ENCODE results near the gene PTPRN2. TPM values are rescaled to one million over a fixed set of nuclear protein-coding genes. Genes with fewer than 3 reads are reported as not detected.

PTPRN2 gene
- total and polyA plus RNA-seq, 2 donors (not counting 1 experiment from before 2014, with no cell fraction given): 0.54 to 1.2 TPM

DNA sequence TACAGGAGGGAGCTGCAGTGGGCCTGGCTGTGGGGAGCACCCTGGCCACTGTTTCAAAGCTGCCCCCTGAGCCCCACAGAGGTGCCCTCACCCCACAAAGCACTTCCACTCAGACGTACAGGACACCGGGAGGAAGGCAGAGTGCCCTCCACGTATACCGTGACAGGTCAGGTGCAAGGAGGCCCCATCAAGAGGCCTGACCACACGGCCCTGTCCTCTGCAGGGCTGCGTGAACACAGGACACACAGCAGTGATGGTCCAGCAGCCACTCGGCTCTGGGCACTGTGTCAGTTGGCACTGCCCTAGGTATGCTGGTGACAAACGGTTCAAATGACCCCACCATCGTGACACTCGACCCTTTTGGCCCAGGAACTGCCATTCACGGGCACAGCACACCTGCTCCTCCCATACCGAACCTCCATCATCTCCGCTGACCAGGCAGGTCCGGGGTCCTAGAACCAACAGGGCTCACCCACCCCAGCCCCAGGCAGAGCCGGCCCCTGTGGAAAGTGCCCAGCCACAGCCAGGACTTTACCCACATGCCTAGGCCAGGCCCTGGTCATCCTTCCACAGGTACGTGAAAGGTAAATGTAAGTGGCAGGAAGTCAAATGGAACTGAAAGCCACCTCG, 560.9 kb downstream of the PTPRN2 start:
- Histone ChIP-seq H3K27me3 (ENCODE audit: control insufficient read depth, insufficient read depth, low read length) (no peaks in the 10 kb centered on the region), H3K9ac (ENCODE audit: insufficient read depth, low read length) (no peak overlapping the region)
- no peak for TF ChIP-seq EZH2 (IDR thresholded peaks at IDR 0.05; ENCODE audit: low read length, missing control alignments)
- no peak for TF ChIP-seq CTCF (conservative IDR thresholded peaks at IDR 0.05 in 1 of 2, IDR thresholded peaks at IDR 0.05 in 1 of 2; ENCODE audit: low read depth in 1 of 2, low read length in 2 of 2)

DNA sequence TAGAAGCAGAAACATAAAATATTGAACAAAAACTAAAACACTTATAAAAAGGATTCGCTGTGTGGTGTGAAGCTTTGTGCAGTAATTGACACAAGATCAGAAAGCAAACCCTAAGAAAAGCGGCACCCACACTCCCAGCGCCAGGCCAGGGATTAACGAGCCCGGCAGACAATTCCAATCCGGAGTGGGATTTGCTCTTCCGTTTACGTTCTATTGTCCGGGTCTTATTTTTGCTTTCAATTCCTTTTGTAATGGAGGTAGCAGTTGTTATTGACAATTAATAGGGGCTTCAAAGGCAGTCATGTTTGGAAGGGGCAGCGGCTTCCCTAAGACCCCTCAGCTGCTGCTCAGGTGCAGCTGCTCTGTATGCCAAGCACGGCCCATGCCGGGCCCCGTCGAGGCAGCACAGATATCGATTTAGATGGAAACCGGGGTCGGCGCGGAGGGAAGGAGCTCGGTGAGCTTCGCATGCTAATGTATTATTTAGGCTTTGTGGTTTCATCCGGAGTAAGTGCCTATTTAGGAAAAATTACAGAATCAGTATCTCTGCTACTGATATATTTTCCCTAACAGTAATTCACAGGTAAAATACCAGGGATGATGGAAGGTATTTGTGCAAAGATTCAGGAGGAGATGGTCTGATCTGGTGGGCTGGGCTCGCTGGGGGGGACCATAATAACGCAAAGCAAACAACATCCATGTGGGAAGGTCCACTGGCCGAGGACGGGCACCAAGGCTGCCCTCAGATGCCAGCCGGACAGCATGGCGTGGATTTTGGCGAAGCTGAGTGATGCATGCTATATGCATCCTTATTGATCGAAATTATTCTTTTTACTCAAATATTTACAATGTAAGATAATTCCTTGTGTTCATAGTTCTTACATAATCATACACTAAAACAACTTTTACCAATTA, 561.7 kb downstream of the PTPRN2 start:
- no peak overlapping the region for H3K27ac ChIP-seq (ENCODE audit: insufficient read depth, low read length)
- TF ChIP-seq CTCF (conservative IDR thresholded peaks at IDR 0.05 in 1 of 2, IDR thresholded peaks at IDR 0.05 in 1 of 2; ENCODE audit: low read depth in 1 of 2, low read length in 2 of 2) (no peak), EZH2 (IDR thresholded peaks at IDR 0.05; ENCODE audit: low read length, missing control alignments) (no peak)
- no peaks in the 10 kb centered on the region for H4K20me1 ChIP-seq (ENCODE audit: control insufficient read depth, extremely low read depth, insufficient read depth, low read length)
- H3K4me2 ChIP-seq (ENCODE audit: extremely low read depth, insufficient read depth, low read length): no peak overlapping the region
- H3K36me3 ChIP-seq (ENCODE audit: control insufficient read depth, insufficient read depth, low read length): no peaks in the 10 kb centered on the region
- no peaks in the 10 kb centered on the region for H3K9me3 ChIP-seq (ENCODE audit: control insufficient read depth, insufficient read depth, low read depth, low read length)
- H3K9ac ChIP-seq (ENCODE audit: insufficient read depth, low read length): no peak overlapping the region
- no peaks in the 10 kb centered on the region for H3K79me2 ChIP-seq (ENCODE audit: control insufficient read depth, insufficient read depth, low read length)
- no peaks in the 10 kb centered on the region for H3K27me3 ChIP-seq (ENCODE audit: control insufficient read depth, insufficient read depth, low read length)
- no peak overlapping the region for H3K4me3 ChIP-seq (replicated peaks in 1 of 4; ENCODE audit: control extremely low read depth in 1 of 4, insufficient read depth in 1 of 4, low read depth in 3 of 4, low read length in 4 of 4)
- H3K4me1 ChIP-seq (ENCODE audit: control insufficient read depth, extremely low read depth, insufficient read depth, low read length): no peaks in the 10 kb centered on the region
- no peak overlapping the region for H2AFZ ChIP-seq (ENCODE audit: low read length)
- DNase-seq (ENCODE audit: low read depth in 2 of 2): no peak

More for the DNA sequence above, 560.9 kb downstream of the PTPRN2 start:
- Histone ChIP-seq H3K4me1 (ENCODE audit: control insufficient read depth, extremely low read depth, insufficient read depth, low read length) (no peaks in the 10 kb centered on the region), H4K20me1 (ENCODE audit: control insufficient read depth, extremely low read depth, insufficient read depth, low read length) (no peaks in the 10 kb centered on the region), H2AFZ (ENCODE audit: low read length) (no peak overlapping the region), H3K4me3 (replicated peaks in 1 of 4; ENCODE audit: control extremely low read depth in 1 of 4, insufficient read depth in 1 of 4, low read depth in 3 of 4, low read length in 4 of 4) (no peak overlapping the region), H3K79me2 (ENCODE audit: control insufficient read depth, insufficient read depth, low read length) (no peaks in the 10 kb centered on the region), H3K36me3 (ENCODE audit: control insufficient read depth, insufficient read depth, low read length) (no peaks in the 10 kb centered on the region), H3K9me3 (ENCODE audit: control insufficient read depth, insufficient read depth, low read depth, low read length) (no peaks in the 10 kb centered on the region), H3K27ac (ENCODE audit: insufficient read depth, low read length) (no peak overlapping the region), H3K4me2 (ENCODE audit: extremely low read depth, insufficient read depth, low read length) (no peak overlapping the region)
- no peak for DNase-seq (ENCODE audit: low read depth in 2 of 2)

- Histone ChIP-seq H3K79me2 (ENCODE audit: control insufficient read depth, insufficient read depth, low read length) (no peaks in the 10 kb centered on the region), H3K4me3 (replicated peaks in 1 of 4; ENCODE audit: control extremely low read depth in 1 of 4, insufficient read depth in 1 of 4, low read depth in 3 of 4, low read length in 4 of 4) (no peak overlapping the region), H3K4me2 (ENCODE audit: extremely low read depth, insufficient read depth, low read length) (no peak overlapping the region), H3K27ac (ENCODE audit: insufficient read depth, low read length) (no peak overlapping the region), H3K27me3 (ENCODE audit: control insufficient read depth, insufficient read depth, low read length) (no peaks in the 10 kb centered on the region), H3K9ac (ENCODE audit: insufficient read depth, low read length) (no peak overlapping the region), H3K36me3 (ENCODE audit: control insufficient read depth, insufficient read depth, low read length) (no peaks in the 10 kb centered on the region), H2AFZ (ENCODE audit: low read length) (no peak overlapping the region), H3K9me3 (ENCODE audit: control insufficient read depth, insufficient read depth, low read depth, low read length) (no peaks in the 10 kb centered on the region), H3K4me1 (ENCODE audit: control insufficient read depth, extremely low read depth, insufficient read depth, low read length) (no peaks in the 10 kb centered on the region), H4K20me1 (ENCODE audit: control insufficient read depth, extremely low read depth, insufficient read depth, low read length) (no peaks in the 10 kb centered on the region)
- TF ChIP-seq CTCF (conservative IDR thresholded peaks at IDR 0.05 in 1 of 2, IDR thresholded peaks at IDR 0.05 in 1 of 2; ENCODE audit: low read depth in 1 of 2, low read length in 2 of 2) (no peak), EZH2 (IDR thresholded peaks at IDR 0.05; ENCODE audit: low read length, missing control alignments) (no peak)
- no peak for DNase-seq (ENCODE audit: low read depth in 2 of 2)
Measured at GRCh38 chr7:158024881-158025280, 562.7 kb downstream of the PTPRN2 start.

All from fibroblast of lung (primary cell).